Lower leg skin (tissue), 3 donors: Measurements from ENCODE around the gene FAM50B.

Experiments
- POLR2A ChIP-seq, 2 donors: fragments of 450-650 bp; IDR thresholded peaks; one replicate each; pipeline ENCODE4 v1.6.1; 2016 to 2017; ENCODE audit warnings: antibody characterized with exemption in 2 of 2, mild to moderate bottlenecking in 1 of 2, moderate library complexity in 1 of 2
- TF ChIP-seq, protein P1 (sequence below), 3 donors: fragments of 450-650 bp; IDR thresholded peaks; one replicate each; pipeline ENCODE4 v1.5.1; 2016; ENCODE audit warnings: antibody characterized with exemption in 3 of 3, mild to moderate bottlenecking in 3 of 3, moderate library complexity in 2 of 3

DNA sequence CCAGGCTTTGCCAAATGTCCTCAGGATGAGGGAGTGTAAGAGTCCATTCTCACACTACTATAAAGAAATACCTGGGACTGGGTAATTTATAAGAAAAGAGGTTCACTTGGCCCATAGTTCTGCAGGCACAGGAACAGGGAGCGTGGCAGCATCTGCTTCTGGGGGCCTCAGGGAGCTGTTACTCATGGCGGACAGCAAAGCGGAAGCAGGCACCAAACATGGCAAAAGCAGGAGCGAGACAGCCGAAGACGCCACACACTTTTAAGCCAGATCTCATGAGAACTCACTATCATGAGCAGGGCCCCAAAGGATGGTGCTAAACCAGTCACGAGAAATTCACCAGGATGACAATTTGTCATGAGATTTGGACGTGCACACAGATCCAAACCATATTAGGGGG, 22.8 kb downstream of the FAM50B start:
- TF ChIP-seq, protein P1, sequence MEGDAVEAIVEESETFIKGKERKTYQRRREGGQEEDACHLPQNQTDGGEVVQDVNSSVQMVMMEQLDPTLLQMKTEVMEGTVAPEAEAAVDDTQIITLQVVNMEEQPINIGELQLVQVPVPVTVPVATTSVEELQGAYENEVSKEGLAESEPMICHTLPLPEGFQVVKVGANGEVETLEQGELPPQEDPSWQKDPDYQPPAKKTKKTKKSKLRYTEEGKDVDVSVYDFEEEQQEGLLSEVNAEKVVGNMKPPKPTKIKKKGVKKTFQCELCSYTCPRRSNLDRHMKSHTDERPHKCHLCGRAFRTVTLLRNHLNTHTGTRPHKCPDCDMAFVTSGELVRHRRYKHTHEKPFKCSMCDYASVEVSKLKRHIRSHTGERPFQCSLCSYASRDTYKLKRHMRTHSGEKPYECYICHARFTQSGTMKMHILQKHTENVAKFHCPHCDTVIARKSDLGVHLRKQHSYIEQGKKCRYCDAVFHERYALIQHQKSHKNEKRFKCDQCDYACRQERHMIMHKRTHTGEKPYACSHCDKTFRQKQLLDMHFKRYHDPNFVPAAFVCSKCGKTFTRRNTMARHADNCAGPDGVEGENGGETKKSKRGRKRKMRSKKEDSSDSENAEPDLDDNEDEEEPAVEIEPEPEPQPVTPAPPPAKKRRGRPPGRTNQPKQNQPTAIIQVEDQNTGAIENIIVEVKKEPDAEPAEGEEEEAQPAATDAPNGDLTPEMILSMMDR (IDR thresholded peaks at IDR 0.05), result no peak
- TF ChIP-seq POLR2A (IDR thresholded peaks at IDR 0.05), result no peak
